OCI-LY7 (cell line): ENCODE measurements around the gene HBQ1. TPM values are rescaled to one million over a fixed set of nuclear protein-coding genes. Genes with fewer than 3 reads are reported as not detected.

Source experiments
- BruUV-seq: library from RNA; stranded (reverse); fragments of 400-500 nt; replicated peaks from 2 replicates; lab custom pipeline; 2021; lab: Mats Ljungman, UMichigan
- CTCF ChIA-PET: fragments of 300-600 bp; sonication (Branson Sonifier 250); formaldehyde crosslinking; loops from one replicate; lab custom pipeline; 2022; ENCODE audit warnings: antibody characterized with exemption; ENCODE audit not compliant: unreplicated experiment; lab: Charles Lee
- POLR2A ChIA-PET: fragments of 300-600 bp; sonication (Branson Sonifier 250); formaldehyde crosslinking; loops from one replicate; lab custom pipeline; 2022; ENCODE audit warnings: antibody characterized with exemption; lab: Charles Lee
- DNase-seq: peaks from one replicate; pipeline ENCODE4 v3.0.0-alpha.2; 2015; ENCODE audit warnings: low spot score
- H2AFZ ChIP-seq: fragments of 200-600 bp; sonication (generic), shearing (Covaris generic); 2 replicates; pipeline ENCODE4 v1.6.1; 2014; ENCODE audit warnings: mild to moderate bottlenecking, antibody characterized with exemption, low read length, moderate library complexity
- H3K27ac ChIP-seq: fragments of 200-600 bp; sonication (generic); 2 replicates; pipeline ENCODE4 v1.5.1; 2014; ENCODE audit warnings: mixed run types, low read depth, mild to moderate bottlenecking, moderate library complexity, low read length, inconsistent platforms; ENCODE audit not compliant: poor library complexity, severe bottlenecking
- H3K36me3 ChIP-seq: fragments of 200-600 bp; sonication (generic); 2 replicates; pipeline ENCODE4 v1.6.1; 2014; ENCODE audit warnings: mild to moderate bottlenecking, antibody characterized with exemption, low read length, moderate library complexity, mixed read lengths; ENCODE audit not compliant: insufficient read depth
- H3K4me1 ChIP-seq: fragments of 200-600 bp; sonication (generic); 2 replicates; pipeline ENCODE4 v1.5.1; 2014; ENCODE audit warnings: mild to moderate bottlenecking, low read length; ENCODE audit not compliant: insufficient read depth, poor library complexity, severe bottlenecking
- H3K4me2 ChIP-seq: fragments of 200-600 bp; sonication (generic); 2 replicates; pipeline ENCODE4 v1.6.1; 2014; ENCODE audit warnings: mild to moderate bottlenecking, low read length
- H3K4me3 ChIP-seq: fragments of 200-600 bp; sonication (generic); 2 replicates; pipeline ENCODE4 v1.5.1; 2014; ENCODE audit warnings: mild to moderate bottlenecking, low read depth, low read length; ENCODE audit not compliant: poor library complexity, severe bottlenecking
- H3K79me2 ChIP-seq: fragments of 200-600 bp; sonication (generic); 2 replicates; pipeline ENCODE4 v1.6.1; 2016; ENCODE audit warnings: low read depth, mild to moderate bottlenecking, low read length, moderate library complexity, mixed read lengths; ENCODE audit not compliant: insufficient read depth
- H3K9me2 ChIP-seq: fragments of 200-600 bp; sonication (generic); 2 replicates; pipeline ENCODE4 v1.6.1; 2016; ENCODE audit warnings: mild to moderate bottlenecking, low read length, mixed read lengths; ENCODE audit not compliant: insufficient read depth
- H3K9me3 ChIP-seq: fragments of 200-600 bp; sonication (generic); 2 replicates; pipeline ENCODE4 v1.6.1; 2014; ENCODE audit warnings: mild to moderate bottlenecking, mixed run types, low read length, mixed read lengths
- H4K20me1 ChIP-seq: fragments of 200-600 bp; sonication (generic); 2 replicates; pipeline ENCODE4 v1.6.1; 2014; ENCODE audit warnings: mild to moderate bottlenecking, antibody characterized with exemption, low read length, moderate library complexity, mixed read lengths; ENCODE audit not compliant: insufficient read depth
- CTCF ChIP-seq: fragments of 200-600 bp; sonication (generic); conservative IDR thresholded peaks from 2 replicates; pipeline ENCODE4 v1.5.1; 2014; ENCODE audit warnings: mild to moderate bottlenecking, antibody characterized with exemption, low read length, moderate library complexity, mixed read lengths
- EZH2phosphoT487 ChIP-seq: fragments of 200-600 bp; sonication (generic); IDR thresholded peaks from 2 replicates; pipeline ENCODE4 v1.6.1; 2018; ENCODE audit warnings: low read depth, borderline replicate concordance, mild to moderate bottlenecking, mixed run types, antibody characterized with exemption, low read length, moderate library complexity, mixed read lengths
- intact Hi-C: fragments of 100-400 bp; cut with micrococcal nuclease; formaldehyde crosslinking; loops from one replicate; pipeline ENCODE4 v1.10.0; 2022; ENCODE audit not compliant: unreplicated experiment
- total RNA-seq, 2 experiments: library from RNA; depleted of rRNA in 1 of 2; stranded (reverse); fragments of >200 nt in 1 of 2; shearing (Covaris generic) in 1 of 2; gene quantifications; 2 replicates each; pipeline ENCODE4 v1.2.3, GENCODE V29; 2014 to 2022

Gene HBQ1
- total RNA-seq, 2 experiments from 2014 or later: not detected

- POLR2A ChIA-PET: interaction anchor here (1.3 kb wide), 1 partner anchor 13 kb away, joined by 3 read pairs; no protein-coding TSS in a partner anchor
- Histone ChIP-seq H4K20me1 (no peaks in the 10 kb centered on the region), H3K4me1 (peaks cover 4% of the 10 kb centered on the region), H3K27ac (no peak overlapping the region), H3K9me2 (no peaks in the 10 kb centered on the region), H3K4me2 (no peak overlapping the region), H3K4me3 (no peak overlapping the region), H2AFZ (no peak overlapping the region), H3K79me2 (no peaks in the 10 kb centered on the region), H3K36me3 (peaks cover 26% of the 10 kb centered on the region), H3K9me3 (no peaks in the 10 kb centered on the region)
- intact Hi-C loops: loop anchor here (1.0 kb wide), 1 partner anchor 64 kb away; no protein-coding TSS in a partner anchor
- CTCF ChIA-PET: no interaction called here
- no peak for DNase-seq
- TF ChIP-seq CTCF (peak; percentile 91), EZH2phosphoT487 (no peak)
- no TSS peak for BruUV-seq
Observed at GRCh38 chr16:181565-182021, 1.3 kb downstream of the HBQ1 start.

- no peak for TF ChIP-seq CTCF
- TF ChIP-seq EZH2phosphoT487: no peak
- DNase-seq: no peak
- POLR2A ChIA-PET: no interaction called here
- intact Hi-C loops: loop anchor here (1.0 kb wide), 1 partner anchor 76 kb away; no protein-coding TSS in a partner anchor
- Histone ChIP-seq H3K36me3 (peaks cover 37% of the 10 kb centered on the region), H4K20me1 (no peaks in the 10 kb centered on the region), H2AFZ (no peak overlapping the region), H3K27ac (no peak overlapping the region), H3K4me2 (no peak overlapping the region), H3K79me2 (no peaks in the 10 kb centered on the region), H3K4me3 (no peak overlapping the region), H3K9me3 (no peaks in the 10 kb centered on the region), H3K4me1 (peaks cover 4% of the 10 kb centered on the region), H3K9me2 (no peaks in the 10 kb centered on the region)
- CTCF ChIA-PET: no interaction called here
- TSS peak; percentile 77 for BruUV-seq
Observed at GRCh38 chr16:183005-183404, 2.7 kb downstream of the HBQ1 start.

- ChIA-PET CTCF (no interaction called here), POLR2A (no interaction called here)
- Histone ChIP-seq H3K9me3 (no peaks in the 10 kb centered on the region), H2AFZ (no peak overlapping the region), H3K9me2 (no peaks in the 10 kb centered on the region), H3K4me3 (no peak overlapping the region), H3K27ac (no peak overlapping the region), H3K4me2 (no peak overlapping the region), H3K79me2 (no peaks in the 10 kb centered on the region), H3K4me1 (peaks cover 4% of the 10 kb centered on the region), H3K36me3 (peaks cover 59% of the 10 kb centered on the region), H4K20me1 (no peaks in the 10 kb centered on the region)
- no peak for DNase-seq
- intact Hi-C loops: no loop called here
- BruUV-seq: no TSS peak
- TF ChIP-seq EZH2phosphoT487 (no peak), CTCF (no peak)
Observed at GRCh38 chr16:185213-185612, 5.0 kb downstream of the HBQ1 start.
